ENCODE measurements around the gene XBP1.
"Not testable (repeated sequence)": the region's sequence is repeated elsewhere in the genome, so short reads cannot be mapped to it uniquely, and the experiment has no call there.

GRCh38 chr22:28762000-28762399 is 38.4 kb downstream of the XBP1 start:
- not testable (repeated sequence) for TF ChIP-seq CTCF (conservative IDR thresholded peaks at IDR 0.05 in 1 of 2, IDR thresholded peaks at IDR 0.05 in 1 of 2; ENCODE audit: extremely low read depth in 1 of 2, insufficient read depth in 1 of 2, low read depth in 1 of 2, low read length in 2 of 2); EZH2 (IDR thresholded peaks at IDR 0.05; ENCODE audit: borderline replicate concordance, low read length)

All from mammary epithelial cell (primary cell).